HEK293 (cell line): ENCODE results near the gene MPDU1.

Experiments
- CTCF ChIA-PET: fragments of 350-600 bp; formaldehyde crosslinking; extraction: SDS; loops from one replicate; lab custom pipeline; 2021; ENCODE audit warnings: antibody characterized with exemption; lab: Yijun Ruan, JAX
- POLR2A ChIA-PET: fragments of 300-600 bp; formaldehyde crosslinking; extraction: SDS; loops from one replicate; lab custom pipeline; 2020; ENCODE audit warnings: antibody characterized with exemption, inconsistent platforms; lab: Yijun Ruan, JAX
- H3K27ac ChIP-seq: fragments of 200-500 bp; sonication (Bioruptor generic); 2 replicates; pipeline ENCODE4 v1.5.1; 2014; ENCODE audit warnings: low read depth, low read length, control low read depth, inconsistent platforms; ENCODE audit errors: extremely low read depth
- H3K36me3 ChIP-seq, 2 experiments: fragments of 200-500 bp in 1 of 2; sonication (Bioruptor generic) in 1 of 2; 1 replicate in 1 of 2; 2 replicates in 1 of 2; pipeline ENCODE4 v1.5.1; 2014 to 2017; ENCODE audit warnings: inconsistent platforms in 2 of 2, low read length in 2 of 2; ENCODE audit not compliant: control insufficient read depth in 2 of 2, insufficient read depth in 1 of 2
- H3K4me1 ChIP-seq: fragments of 200-500 bp; sonication (Bioruptor generic); 2 replicates; pipeline ENCODE4 v1.5.1; 2014; ENCODE audit warnings: mild to moderate bottlenecking, low read length, inconsistent platforms; ENCODE audit not compliant: control insufficient read depth, insufficient read depth
- H3K4me3 ChIP-seq: 2 replicates; pipeline ENCODE4 v1.5.1; 2011; ENCODE audit warnings: low read depth, mild to moderate bottlenecking, control low read depth, low read length, moderate library complexity
- H3K9me3 ChIP-seq: fragments of 200-500 bp; sonication (Bioruptor generic); 2 replicates; pipeline ENCODE4 v1.5.1; 2014; ENCODE audit warnings: low read depth, low read length, inconsistent platforms; ENCODE audit not compliant: control insufficient read depth, insufficient read depth
- GFI1B ChIP-seq: fragments of 450-650 bp; formaldehyde crosslinking; IDR thresholded peaks from 2 replicates; pipeline ENCODE4 v1.5.1; 2016; ENCODE audit warnings: missing biosample characterization, missing genetic modification characterization
- GLIS1 ChIP-seq: fragments of 450-650 bp; formaldehyde crosslinking; IDR thresholded peaks from 2 replicates; pipeline ENCODE4 v1.5.1; 2016; ENCODE audit warnings: missing biosample characterization, missing genetic modification characterization
- GLIS2 ChIP-seq: fragments of 450-650 bp; formaldehyde crosslinking; IDR thresholded peaks from 2 replicates; pipeline ENCODE4 v1.5.1; 2016; ENCODE audit warnings: missing biosample characterization, missing genetic modification characterization
- KLF16 ChIP-seq: fragments of 450-650 bp; formaldehyde crosslinking; IDR thresholded peaks from 2 replicates; pipeline ENCODE4 v1.5.1; 2017; ENCODE audit warnings: missing biosample characterization, missing genetic modification characterization
- MEIS1 ChIP-seq: sonication (generic); formaldehyde crosslinking; IDR thresholded peaks from 2 replicates; pipeline ENCODE4 v1.8.1; 2022; ENCODE audit warnings: missing genetic modification reagents, mild to moderate bottlenecking, borderline replicate concordance
- RBAK ChIP-seq: fragments of 450-650 bp; formaldehyde crosslinking; IDR thresholded peaks from 2 replicates; pipeline ENCODE4 v1.5.1; 2016; ENCODE audit warnings: missing biosample characterization, missing genetic modification characterization
- REPIN1 ChIP-seq: fragments of 450-650 bp; formaldehyde crosslinking; IDR thresholded peaks from 2 replicates; pipeline ENCODE4 v1.5.1; 2017; ENCODE audit warnings: missing biosample characterization, missing genetic modification characterization, low read depth
- SCRT1 ChIP-seq: fragments of 450-650 bp; formaldehyde crosslinking; IDR thresholded peaks from 2 replicates; pipeline ENCODE4 v1.5.1; 2016; ENCODE audit warnings: missing biosample characterization, missing genetic modification characterization, borderline replicate concordance
- SP3 ChIP-seq: fragments of 450-650 bp; formaldehyde crosslinking; IDR thresholded peaks from 2 replicates; pipeline ENCODE4 v1.5.1; 2016; ENCODE audit warnings: missing biosample characterization, missing genetic modification characterization
- YY1 ChIP-seq: fragments of 450-650 bp; formaldehyde crosslinking; IDR thresholded peaks from 2 replicates; pipeline ENCODE4 v1.5.1; 2018; ENCODE audit warnings: missing biosample characterization, missing genetic modification characterization
- ZIC2 ChIP-seq: fragments of 450-650 bp; formaldehyde crosslinking; IDR thresholded peaks from 2 replicates; pipeline ENCODE4 v1.5.1; 2016; ENCODE audit warnings: missing biosample characterization, missing genetic modification characterization
- ZNF132 ChIP-seq: fragments of 450-650 bp; formaldehyde crosslinking; IDR thresholded peaks from 2 replicates; pipeline ENCODE4 v1.5.1; 2017; ENCODE audit warnings: missing biosample characterization, missing genetic modification characterization, borderline replicate concordance
- ZNF140 ChIP-seq: fragments of 450-650 bp; formaldehyde crosslinking; IDR thresholded peaks from 2 replicates; pipeline ENCODE4 v1.5.1; 2016; ENCODE audit warnings: missing biosample characterization, missing genetic modification characterization
- ZNF146 ChIP-seq: fragments of 450-650 bp; formaldehyde crosslinking; IDR thresholded peaks from 2 replicates; pipeline ENCODE4 v1.5.1; 2016; ENCODE audit warnings: missing biosample characterization, missing genetic modification characterization
- ZNF16 ChIP-seq: fragments of 450-650 bp; formaldehyde crosslinking; IDR thresholded peaks from 2 replicates; pipeline ENCODE4 v1.5.1; 2016; ENCODE audit warnings: low read depth, missing biosample characterization, missing genetic modification characterization
- ZNF184 ChIP-seq: fragments of 450-650 bp; IDR thresholded peaks from 2 replicates; pipeline ENCODE4 v1.5.1; 2018; ENCODE audit warnings: missing biosample characterization, mild to moderate bottlenecking, missing genetic modification characterization
- ZNF239 ChIP-seq: fragments of 450-650 bp; formaldehyde crosslinking; IDR thresholded peaks from 2 replicates; pipeline ENCODE4 v1.5.1; 2016; ENCODE audit warnings: missing biosample characterization, missing genetic modification characterization
- ZNF354C ChIP-seq: fragments of 450-650 bp; formaldehyde crosslinking; IDR thresholded peaks from 2 replicates; pipeline ENCODE4 v1.5.1; 2016; ENCODE audit warnings: missing biosample characterization, missing genetic modification characterization, low read depth, borderline replicate concordance
- ZNF394 ChIP-seq: fragments of 450-650 bp; formaldehyde crosslinking; IDR thresholded peaks from 2 replicates; pipeline ENCODE4 v1.5.1; 2016; ENCODE audit warnings: missing biosample characterization, missing genetic modification characterization, mild to moderate bottlenecking, moderate library complexity, borderline replicate concordance
- ZNF514 ChIP-seq: fragments of 450-650 bp; formaldehyde crosslinking; IDR thresholded peaks from 2 replicates; pipeline ENCODE4 v1.5.1; 2016; ENCODE audit warnings: missing biosample characterization, missing genetic modification characterization
- ZNF544 ChIP-seq: fragments of 450-650 bp; formaldehyde crosslinking; IDR thresholded peaks from 2 replicates; pipeline ENCODE4 v1.5.0; 2017; ENCODE audit warnings: missing biosample characterization, missing genetic modification characterization
- ZNF571 ChIP-seq: fragments of 450-650 bp; formaldehyde crosslinking; IDR thresholded peaks from 2 replicates; pipeline ENCODE4 v1.5.0; 2017; ENCODE audit warnings: missing biosample characterization, missing genetic modification characterization
- ZNF624 ChIP-seq: fragments of 450-650 bp; formaldehyde crosslinking; IDR thresholded peaks from 2 replicates; pipeline ENCODE4 v1.5.1; 2017; ENCODE audit warnings: missing biosample characterization, missing genetic modification characterization
- ZNF626 ChIP-seq: fragments of 450-650 bp; sonication (Bioruptor Pico); formaldehyde crosslinking; IDR thresholded peaks from 2 replicates; pipeline ENCODE4 v1.5.1; 2018; ENCODE audit warnings: missing biosample characterization, missing genetic modification characterization, inconsistent platforms
- ZNF654 ChIP-seq: fragments of 450-650 bp; formaldehyde crosslinking; IDR thresholded peaks from 2 replicates; pipeline ENCODE4 v1.5.1; 2016; ENCODE audit warnings: low read depth, missing biosample characterization, missing genetic modification characterization
- ZNF670 ChIP-seq: fragments of 450-650 bp; formaldehyde crosslinking; IDR thresholded peaks from 2 replicates; pipeline ENCODE4 v1.5.1; 2016; ENCODE audit warnings: missing biosample characterization, missing genetic modification characterization, low read depth
- ZNF837 ChIP-seq: fragments of 450-650 bp; formaldehyde crosslinking; IDR thresholded peaks from 2 replicates; pipeline ENCODE4 v1.5.1; 2016; ENCODE audit warnings: missing biosample characterization, missing genetic modification characterization
- ZXDB ChIP-seq: fragments of 450-650 bp; formaldehyde crosslinking; IDR thresholded peaks from 2 replicates; pipeline ENCODE4 v1.5.1; 2016; ENCODE audit warnings: missing biosample characterization, missing genetic modification characterization
- TF ChIP-seq, protein P1 (sequence below): fragments of 450-650 bp; formaldehyde crosslinking; IDR thresholded peaks from 2 replicates; pipeline ENCODE4 v1.5.1; 2016; ENCODE audit warnings: missing biosample characterization, missing genetic modification characterization
- TF ChIP-seq, protein P2 (sequence below): fragments of 450-650 bp; formaldehyde crosslinking; IDR thresholded peaks from 2 replicates; pipeline ENCODE4 v1.5.1; 2016; ENCODE audit warnings: missing biosample characterization, missing genetic modification characterization, low read depth
- TF ChIP-seq, protein P3 (sequence below): fragments of 450-650 bp; formaldehyde crosslinking; IDR thresholded peaks from 2 replicates; pipeline ENCODE4 v1.5.1; 2016; ENCODE audit warnings: missing biosample characterization, missing genetic modification characterization

The MPDU1 gene

GRCh38 chr17:7582396-7583252 lies 1.0 kb upstream of the MPDU1 start (continued):
- TF ChIP-seq YY1 (tag by site-specific recombination): no peak
- peak; percentile 8; the same call in 1 of the 2 replicates for TF ChIP-seq ZNF146 (tag by site-specific recombination)
- no peak for TF ChIP-seq REPIN1 (tag by site-specific recombination)
- no peak for TF ChIP-seq MEIS1 (CRISPR knock-in tag)
- no peak for TF ChIP-seq ZNF140 (tag by site-specific recombination)
- no peak for TF ChIP-seq ZNF514 (tag by site-specific recombination)
- TF ChIP-seq GLIS1 (tag by site-specific recombination): peak; percentile 98
- TF ChIP-seq ZNF184 (tag by site-specific recombination): no peak
- no peak for TF ChIP-seq ZNF239
- no peak for TF ChIP-seq KLF16 (tag by site-specific recombination)
- no peak for TF ChIP-seq SCRT1
- no peak for TF ChIP-seq ZNF544 (tag by site-specific recombination)
- peak; percentile 57; the same call in 1 of the 2 replicates for TF ChIP-seq GLIS2 (tag by site-specific recombination)
- TF ChIP-seq ZNF394 (tag by site-specific recombination): no peak
- TF ChIP-seq, all 188 proteins: peak for 4

DNA sequence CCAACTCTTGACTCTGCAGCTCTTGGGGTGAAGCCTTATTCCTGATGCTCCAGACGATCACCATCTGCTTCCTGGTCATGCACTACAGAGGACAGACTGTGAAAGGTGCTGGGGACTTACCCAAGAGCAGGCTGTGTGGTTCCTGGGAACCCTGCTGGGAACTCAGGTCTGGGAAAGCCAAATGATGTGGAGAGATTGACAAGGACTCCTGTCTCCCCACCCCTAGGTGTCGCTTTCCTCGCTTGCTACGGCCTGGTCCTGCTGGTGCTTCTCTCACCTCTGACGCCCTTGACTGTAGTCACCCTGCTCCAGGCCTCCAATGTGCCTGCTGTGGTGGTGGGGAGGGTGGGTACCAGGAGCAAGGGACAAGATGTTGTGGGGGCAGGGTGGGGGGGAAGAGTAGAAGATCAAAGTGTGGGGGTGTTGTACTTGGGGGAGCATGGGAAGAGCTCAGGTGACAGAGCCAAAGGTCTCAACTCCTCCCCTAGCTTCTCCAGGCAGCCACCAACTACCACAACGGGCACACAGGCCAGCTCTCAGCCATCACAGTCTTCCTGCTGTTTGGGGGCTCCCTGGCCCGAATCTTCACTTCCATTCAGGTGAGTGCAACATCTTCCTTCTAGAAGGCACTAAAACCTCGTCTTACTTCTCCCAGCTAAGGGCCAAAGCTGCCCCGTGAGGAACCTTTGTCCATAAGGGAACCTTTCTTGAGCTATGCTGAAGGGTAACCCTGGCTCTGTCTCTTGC lies 3.2 kb downstream of the MPDU1 start:
- H3K9me3 ChIP-seq: no peaks in the 10 kb centered on the region
- ChIA-PET POLR2A (interaction anchor here (2.1 to 5.5 kb wide), 3 partner anchors 14 to 100 kb away, joined by 12 to 98 read pairs (median 93); partner anchors contain the start of genes FXR2, TP53 and WRAP53), CTCF (interaction anchor here (0.6 to 2.7 kb wide), 14 partner anchors 8 to 163 kb away, joined by 3 to 15 read pairs (median 3); partner anchors contain the start of genes SAT2, SHBG, TP53 and WRAP53)
- H3K4me1 ChIP-seq: peaks cover 8% of the 10 kb centered on the region; the same call in 1 of the 2 replicates
- peaks cover 8 to 68% of the 10 kb centered on the region in 2 experiments; a peak in 2 of 3 replicates for H3K36me3 ChIP-seq
- no peak overlapping the region for H3K4me3 ChIP-seq
- no peak overlapping the region for H3K27ac ChIP-seq
- TF ChIP-seq ZNF654 (tag by site-specific recombination): peak; percentile 51
- no peak for TF ChIP-seq SP3 (tag by site-specific recombination)
- no peak for TF ChIP-seq ZNF354C (tag by site-specific recombination)
- TF ChIP-seq ZIC2 (tag by site-specific recombination): peak; percentile 42; the same call in 1 of the 2 replicates
- TF ChIP-seq ZNF16: no peak
- no peak for TF ChIP-seq GFI1B (tag by site-specific recombination)
- no peak for TF ChIP-seq ZNF571 (tag by site-specific recombination)
- no peak for TF ChIP-seq ZNF624
- TF ChIP-seq GLIS1 (tag by site-specific recombination): no peak
- TF ChIP-seq, protein P1, sequence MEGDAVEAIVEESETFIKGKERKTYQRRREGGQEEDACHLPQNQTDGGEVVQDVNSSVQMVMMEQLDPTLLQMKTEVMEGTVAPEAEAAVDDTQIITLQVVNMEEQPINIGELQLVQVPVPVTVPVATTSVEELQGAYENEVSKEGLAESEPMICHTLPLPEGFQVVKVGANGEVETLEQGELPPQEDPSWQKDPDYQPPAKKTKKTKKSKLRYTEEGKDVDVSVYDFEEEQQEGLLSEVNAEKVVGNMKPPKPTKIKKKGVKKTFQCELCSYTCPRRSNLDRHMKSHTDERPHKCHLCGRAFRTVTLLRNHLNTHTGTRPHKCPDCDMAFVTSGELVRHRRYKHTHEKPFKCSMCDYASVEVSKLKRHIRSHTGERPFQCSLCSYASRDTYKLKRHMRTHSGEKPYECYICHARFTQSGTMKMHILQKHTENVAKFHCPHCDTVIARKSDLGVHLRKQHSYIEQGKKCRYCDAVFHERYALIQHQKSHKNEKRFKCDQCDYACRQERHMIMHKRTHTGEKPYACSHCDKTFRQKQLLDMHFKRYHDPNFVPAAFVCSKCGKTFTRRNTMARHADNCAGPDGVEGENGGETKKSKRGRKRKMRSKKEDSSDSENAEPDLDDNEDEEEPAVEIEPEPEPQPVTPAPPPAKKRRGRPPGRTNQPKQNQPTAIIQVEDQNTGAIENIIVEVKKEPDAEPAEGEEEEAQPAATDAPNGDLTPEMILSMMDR: peak; percentile 74
- no peak for TF ChIP-seq RBAK (tag by site-specific recombination)
- TF ChIP-seq ZNF626: no peak
- TF ChIP-seq ZNF394 (tag by site-specific recombination): peak; percentile 36; the same call in 1 of the 2 replicates
- no peak for TF ChIP-seq ZNF837 (tag by site-specific recombination)
- no peak for TF ChIP-seq ZXDB
- TF ChIP-seq ZNF132 (tag by site-specific recombination): no peak
- TF ChIP-seq ZNF670: no peak
- TF ChIP-seq, protein P2, sequence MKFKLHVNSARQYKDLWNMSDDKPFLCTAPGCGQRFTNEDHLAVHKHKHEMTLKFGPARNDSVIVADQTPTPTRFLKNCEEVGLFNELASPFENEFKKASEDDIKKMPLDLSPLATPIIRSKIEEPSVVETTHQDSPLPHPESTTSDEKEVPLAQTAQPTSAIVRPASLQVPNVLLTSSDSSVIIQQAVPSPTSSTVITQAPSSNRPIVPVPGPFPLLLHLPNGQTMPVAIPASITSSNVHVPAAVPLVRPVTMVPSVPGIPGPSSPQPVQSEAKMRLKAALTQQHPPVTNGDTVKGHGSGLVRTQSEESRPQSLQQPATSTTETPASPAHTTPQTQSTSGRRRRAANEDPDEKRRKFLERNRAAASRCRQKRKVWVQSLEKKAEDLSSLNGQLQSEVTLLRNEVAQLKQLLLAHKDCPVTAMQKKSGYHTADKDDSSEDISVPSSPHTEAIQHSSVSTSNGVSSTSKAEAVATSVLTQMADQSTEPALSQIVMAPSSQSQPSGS (tag by site-specific recombination): no peak
- TF ChIP-seq, protein P3, sequence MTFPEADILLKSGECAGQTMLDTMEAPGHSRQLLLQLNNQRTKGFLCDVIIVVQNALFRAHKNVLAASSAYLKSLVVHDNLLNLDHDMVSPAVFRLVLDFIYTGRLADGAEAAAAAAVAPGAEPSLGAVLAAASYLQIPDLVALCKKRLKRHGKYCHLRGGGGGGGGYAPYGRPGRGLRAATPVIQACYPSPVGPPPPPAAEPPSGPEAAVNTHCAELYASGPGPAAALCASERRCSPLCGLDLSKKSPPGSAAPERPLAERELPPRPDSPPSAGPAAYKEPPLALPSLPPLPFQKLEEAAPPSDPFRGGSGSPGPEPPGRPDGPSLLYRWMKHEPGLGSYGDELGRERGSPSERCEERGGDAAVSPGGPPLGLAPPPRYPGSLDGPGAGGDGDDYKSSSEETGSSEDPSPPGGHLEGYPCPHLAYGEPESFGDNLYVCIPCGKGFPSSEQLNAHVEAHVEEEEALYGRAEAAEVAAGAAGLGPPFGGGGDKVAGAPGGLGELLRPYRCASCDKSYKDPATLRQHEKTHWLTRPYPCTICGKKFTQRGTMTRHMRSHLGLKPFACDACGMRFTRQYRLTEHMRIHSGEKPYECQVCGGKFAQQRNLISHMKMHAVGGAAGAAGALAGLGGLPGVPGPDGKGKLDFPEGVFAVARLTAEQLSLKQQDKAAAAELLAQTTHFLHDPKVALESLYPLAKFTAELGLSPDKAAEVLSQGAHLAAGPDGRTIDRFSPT (tag by site-specific recombination): no peak
